Stimulated activated naive B cell treated with anti-CD40 and anti-IgM and Interleukin-4, amounts not matched to agents 10 μg/mL and 1 μg/mL and 100 μg/mL, for 72 hours (primary cell): ENCODE measurements around the gene MYL2.

Experiments used
- ATAC-seq, 2 donors: fragments of 150-1000 bp; cut with Tn5 transposase; replicated peaks; 2 replicates each; pipeline ENCODE4 v1.10.0; 2021; ENCODE audit warnings: moderate library complexity in 1 of 2
- DNase-seq: peaks from one replicate; pipeline ENCODE4 v3.0.0; 2021
- H3K27ac Mint-ChIP-seq: one replicate; pipeline ENCODE4 v1.8.0; 2022; ENCODE audit warnings: mild to moderate bottlenecking, mixed read lengths
- H3K27me3 Mint-ChIP-seq, 2 donors: one replicate each; pipeline ENCODE4 v1.8.0; 2022; ENCODE audit warnings: mixed read lengths in 2 of 2
- H3K36me3 Mint-ChIP-seq, 2 donors: one replicate each; pipeline ENCODE4 v1.8.0; 2022; ENCODE audit warnings: mixed read lengths in 2 of 2, mild to moderate bottlenecking in 1 of 2
- H3K4me1 Mint-ChIP-seq, 2 donors: one replicate each; pipeline ENCODE4 v1.8.0; 2022; ENCODE audit warnings: mixed read lengths in 2 of 2, mild to moderate bottlenecking in 1 of 2
- H3K4me3 Mint-ChIP-seq, 2 donors: one replicate each; pipeline ENCODE4 v1.8.0; 2022; ENCODE audit warnings: mild to moderate bottlenecking in 2 of 2, mixed read lengths in 2 of 2, moderate library complexity in 1 of 2
- H3K9me3 Mint-ChIP-seq, 2 donors: one replicate each; pipeline ENCODE4 v1.8.0; 2022; ENCODE audit warnings: mixed read lengths in 2 of 2, mild to moderate bottlenecking in 1 of 2

MYL2 gene

DNA sequence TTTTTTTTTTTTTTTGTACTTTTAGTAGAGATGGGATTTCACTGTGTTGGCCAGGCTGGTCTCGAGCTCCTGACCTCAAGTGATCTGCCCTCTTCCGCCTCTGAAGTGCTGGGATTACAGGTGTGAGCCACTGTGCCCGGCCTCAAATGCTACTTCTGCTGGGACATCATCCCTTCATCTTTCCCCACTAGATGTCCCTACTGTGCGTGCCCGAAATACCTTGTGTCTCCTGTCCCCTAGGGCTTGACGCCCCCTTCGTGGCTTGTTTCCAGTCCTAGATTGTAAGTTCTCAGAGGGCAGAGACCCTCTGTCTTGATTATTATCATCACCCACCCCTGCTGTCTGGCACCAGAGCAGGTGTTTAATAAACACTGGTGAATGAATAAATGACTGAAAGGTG, 58.6 kb downstream of the MYL2 start:
- ATAC-seq, result no peak
- Mint-ChIP-seq H3K36me3 (no peaks in the 10 kb centered on the region), H3K9me3 (no peaks in the 10 kb centered on the region), H3K27me3 (no peaks in the 10 kb centered on the region), H3K4me1 (peaks cover 9% of the 10 kb centered on the region in 2 donors), H3K4me3 (no peak overlapping the region), H3K27ac (no peak overlapping the region)
- no peak for DNase-seq
